ENCODE data around the gene CERT1.

DNA sequence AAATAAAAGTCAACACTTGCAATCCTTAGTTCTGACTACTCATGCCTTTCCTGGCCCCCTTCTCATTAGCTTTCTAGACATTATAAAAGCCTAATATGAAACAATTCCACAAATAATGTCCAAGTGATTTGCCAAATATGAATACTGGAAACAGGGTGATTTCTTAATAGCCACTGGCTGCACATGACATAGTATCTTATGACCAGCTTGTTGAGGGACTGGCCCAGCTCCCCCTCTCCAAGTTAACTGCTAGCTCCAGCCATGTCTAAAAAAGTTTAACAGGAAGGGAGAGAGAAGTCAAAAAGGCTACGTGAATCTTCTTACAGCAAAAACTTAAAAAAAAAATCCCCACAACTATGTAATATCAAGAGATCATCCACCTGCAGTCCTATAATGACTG is 1.5 kb downstream of the CERT1 start:
- TF ChIP-seq, protein P1, sequence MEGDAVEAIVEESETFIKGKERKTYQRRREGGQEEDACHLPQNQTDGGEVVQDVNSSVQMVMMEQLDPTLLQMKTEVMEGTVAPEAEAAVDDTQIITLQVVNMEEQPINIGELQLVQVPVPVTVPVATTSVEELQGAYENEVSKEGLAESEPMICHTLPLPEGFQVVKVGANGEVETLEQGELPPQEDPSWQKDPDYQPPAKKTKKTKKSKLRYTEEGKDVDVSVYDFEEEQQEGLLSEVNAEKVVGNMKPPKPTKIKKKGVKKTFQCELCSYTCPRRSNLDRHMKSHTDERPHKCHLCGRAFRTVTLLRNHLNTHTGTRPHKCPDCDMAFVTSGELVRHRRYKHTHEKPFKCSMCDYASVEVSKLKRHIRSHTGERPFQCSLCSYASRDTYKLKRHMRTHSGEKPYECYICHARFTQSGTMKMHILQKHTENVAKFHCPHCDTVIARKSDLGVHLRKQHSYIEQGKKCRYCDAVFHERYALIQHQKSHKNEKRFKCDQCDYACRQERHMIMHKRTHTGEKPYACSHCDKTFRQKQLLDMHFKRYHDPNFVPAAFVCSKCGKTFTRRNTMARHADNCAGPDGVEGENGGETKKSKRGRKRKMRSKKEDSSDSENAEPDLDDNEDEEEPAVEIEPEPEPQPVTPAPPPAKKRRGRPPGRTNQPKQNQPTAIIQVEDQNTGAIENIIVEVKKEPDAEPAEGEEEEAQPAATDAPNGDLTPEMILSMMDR (conservative IDR thresholded peaks at IDR 0.05 in 1 of 2, IDR thresholded peaks at IDR 0.05 in 1 of 2; ENCODE audit: extremely low read depth in 1 of 2, insufficient read depth in 1 of 2, low read depth in 1 of 2, low read length in 2 of 2) = no peak
- TF ChIP-seq EZH2 (IDR thresholded peaks at IDR 0.05; ENCODE audit: borderline replicate concordance, low read length) = no peak
